ENCODE data around the gene WDR82. TPM values are rescaled to one million over a fixed set of nuclear protein-coding genes. Genes with fewer than 3 reads are reported as not detected.

WDR82 gene
- total and polyA plus RNA-seq, 2 of the 8 experiments (the other 6 are each of a cell fraction or from before 2014, with no cell fraction given) = 33.5 to 82.7 TPM

GRCh38 chr3:52226229-52226817, 52.1 kb downstream of the WDR82 start (continued):
- TF ChIP-seq TAF7 (optimal IDR thresholded peaks at IDR 0.05; ENCODE audit: borderline replicate concordance, low read depth, low read length) (no peak), SUZ12 (IDR thresholded peaks at IDR 0.05; ENCODE audit: low read length) (no peak), POLR2AphosphoS5 (IDR thresholded peaks at IDR 0.05; ENCODE audit: low read depth, low read length) (no peak)
